ENCODE measurements around the gene LRMDA.

The LRMDA gene

GRCh38 chr10:75857896-75858295 is 426.5 kb downstream of the LRMDA start:
- DNase-seq: no peak
- no peak overlapping the region for H3K27ac ChIP-seq
- no peaks in the 10 kb centered on the region for H3K36me3 ChIP-seq
- no peaks in the 10 kb centered on the region for H3K27me3 ChIP-seq
- H3K4me3 ChIP-seq: no peak overlapping the region
- H3K9me3 ChIP-seq: no peaks in the 10 kb centered on the region
- H3K4me1 ChIP-seq: no peaks in the 10 kb centered on the region
- TF ChIP-seq CTCF (IDR thresholded peaks at IDR 0.05): no peak
- intact Hi-C loops (cut with DNase I; ENCODE audit: low total_unique reads): no loop called here

- Histone ChIP-seq H3K27ac (no peak overlapping the region), H3K36me3 (no peaks in the 10 kb centered on the region), H3K4me1 (no peaks in the 10 kb centered on the region), H3K4me3 (no peak overlapping the region), H3K27me3 (no peaks in the 10 kb centered on the region), H3K9me3 (no peaks in the 10 kb centered on the region)
- no peak for TF ChIP-seq CTCF (IDR thresholded peaks at IDR 0.05)
- DNase-seq: no peak
- intact Hi-C loops (cut with DNase I; ENCODE audit: low total_unique reads): no loop called here
Observed at GRCh38 chr10:75858339-75858738, 426.9 kb downstream of the LRMDA start.

GRCh38 chr10:75859141-75859540 is 427.7 kb downstream of the LRMDA start:
- no peak overlapping the region for H3K4me3 ChIP-seq
- no peaks in the 10 kb centered on the region for H3K9me3 ChIP-seq
- TF ChIP-seq CTCF (IDR thresholded peaks at IDR 0.05): no peak
- no peaks in the 10 kb centered on the region for H3K27me3 ChIP-seq
- no peaks in the 10 kb centered on the region for H3K36me3 ChIP-seq
- no peak for DNase-seq
- no peaks in the 10 kb centered on the region for H3K4me1 ChIP-seq
- intact Hi-C loops (cut with DNase I; ENCODE audit: low total_unique reads): no loop called here
- H3K27ac ChIP-seq: no peak overlapping the region

GRCh38 chr10:75860009-75860408 is 428.6 kb downstream of the LRMDA start:
- peak in 1 of 2 donors; percentile 38 for DNase-seq
- intact Hi-C loops (cut with DNase I; ENCODE audit: low total_unique reads): no loop called here
- H3K27ac ChIP-seq: no peak overlapping the region
- no peaks in the 10 kb centered on the region for H3K27me3 ChIP-seq
- H3K36me3 ChIP-seq: no peaks in the 10 kb centered on the region
- TF ChIP-seq CTCF (IDR thresholded peaks at IDR 0.05): no peak
- no peak overlapping the region for H3K4me3 ChIP-seq
- no peaks in the 10 kb centered on the region for H3K9me3 ChIP-seq
- no peaks in the 10 kb centered on the region for H3K4me1 ChIP-seq

GRCh38 chr10:75861582-75861981 is 430.2 kb downstream of the LRMDA start:
- Histone ChIP-seq H3K4me1 (no peaks in the 10 kb centered on the region), H3K27ac (no peak overlapping the region), H3K9me3 (no peaks in the 10 kb centered on the region), H3K4me3 (no peak overlapping the region), H3K27me3 (no peaks in the 10 kb centered on the region), H3K36me3 (no peaks in the 10 kb centered on the region)
- no peak for TF ChIP-seq CTCF (IDR thresholded peaks at IDR 0.05)
- intact Hi-C loops (cut with DNase I; ENCODE audit: low total_unique reads): no loop called here
- DNase-seq: no peak

GRCh38 chr10:75862935-75863334 is 431.5 kb downstream of the LRMDA start:
- TF ChIP-seq CTCF (IDR thresholded peaks at IDR 0.05): no peak
- Histone ChIP-seq H3K4me1 (no peaks in the 10 kb centered on the region), H3K27ac (no peak overlapping the region), H3K27me3 (no peaks in the 10 kb centered on the region), H3K9me3 (no peaks in the 10 kb centered on the region), H3K4me3 (no peak overlapping the region), H3K36me3 (no peaks in the 10 kb centered on the region)
- no peak for DNase-seq
- intact Hi-C loops (cut with DNase I; ENCODE audit: low total_unique reads): no loop called here

Data from tibial artery (tissue), 4 donors.